ENCODE data around the gene B3GNT4. TPM values are rescaled to one million over a fixed set of nuclear protein-coding genes. Genes with fewer than 3 reads are reported as not detected.
"Not testable (repeated sequence)": the region's sequence is repeated elsewhere in the genome, so short reads cannot be mapped to it uniquely, and the experiment has no call there.

Gene B3GNT4
- total and polyA plus RNA-seq, 10 donors, result 0.42 to 0.54 (median 0.49) TPM; not detected in 7

DNA sequence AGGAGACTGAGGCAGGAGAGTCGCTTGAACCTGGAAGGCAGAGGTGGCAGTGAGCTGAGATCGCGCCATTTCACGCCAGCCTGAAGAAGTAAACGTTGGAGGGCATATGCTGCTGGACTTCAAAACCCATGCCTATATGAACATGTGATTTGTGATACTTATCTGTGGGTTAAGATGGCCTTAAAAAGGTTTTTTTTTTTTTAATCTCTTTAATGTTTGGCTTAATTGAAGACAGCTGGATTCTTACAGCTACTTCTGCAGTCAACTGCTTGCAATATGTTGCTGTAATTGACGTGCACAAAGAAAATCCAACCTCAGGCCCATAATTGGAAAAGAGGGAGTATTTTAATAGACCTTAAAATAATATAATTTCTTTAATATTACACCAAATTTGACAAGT is 1.5 kb upstream of the B3GNT4 start:
- DNase-seq, result no peak
- WGBS, 5 donors, result 91 to 97% (median 95%) methylated on average over 6 of the region's 6 CpGs
- H3K4me3 ChIP-seq, result no peak overlapping the region
- intact Hi-C loops (cut with DNase I; ENCODE audit: low total_unique reads), result no loop called here
- H3K4me1 ChIP-seq, result peaks cover 7 to 35% (median 25%) of the 10 kb centered on the region in 6 donors
- TF ChIP-seq, protein P1, sequence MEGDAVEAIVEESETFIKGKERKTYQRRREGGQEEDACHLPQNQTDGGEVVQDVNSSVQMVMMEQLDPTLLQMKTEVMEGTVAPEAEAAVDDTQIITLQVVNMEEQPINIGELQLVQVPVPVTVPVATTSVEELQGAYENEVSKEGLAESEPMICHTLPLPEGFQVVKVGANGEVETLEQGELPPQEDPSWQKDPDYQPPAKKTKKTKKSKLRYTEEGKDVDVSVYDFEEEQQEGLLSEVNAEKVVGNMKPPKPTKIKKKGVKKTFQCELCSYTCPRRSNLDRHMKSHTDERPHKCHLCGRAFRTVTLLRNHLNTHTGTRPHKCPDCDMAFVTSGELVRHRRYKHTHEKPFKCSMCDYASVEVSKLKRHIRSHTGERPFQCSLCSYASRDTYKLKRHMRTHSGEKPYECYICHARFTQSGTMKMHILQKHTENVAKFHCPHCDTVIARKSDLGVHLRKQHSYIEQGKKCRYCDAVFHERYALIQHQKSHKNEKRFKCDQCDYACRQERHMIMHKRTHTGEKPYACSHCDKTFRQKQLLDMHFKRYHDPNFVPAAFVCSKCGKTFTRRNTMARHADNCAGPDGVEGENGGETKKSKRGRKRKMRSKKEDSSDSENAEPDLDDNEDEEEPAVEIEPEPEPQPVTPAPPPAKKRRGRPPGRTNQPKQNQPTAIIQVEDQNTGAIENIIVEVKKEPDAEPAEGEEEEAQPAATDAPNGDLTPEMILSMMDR (IDR thresholded peaks at IDR 0.05 in 8 of 11, conservative IDR thresholded peaks at IDR 0.05 in 3 of 11), result no peak
- no peak for TF ChIP-seq POLR2AphosphoS5 (IDR thresholded peaks at IDR 0.05)
- no peak for TF ChIP-seq POLR2A (IDR thresholded peaks at IDR 0.05)
- H3K27me3 ChIP-seq (replicated peaks in 1 of 7), result peaks cover 0 to 89% (median 41%) of the 10 kb centered on the region in 7 donors
- peaks cover 0 to 7% (median 5%) of the 10 kb centered on the region in 6 donors for H3K36me3 ChIP-seq
- H3K9me3 ChIP-seq, result no peaks in the 10 kb centered on the region
- H3K27ac ChIP-seq, result no peak overlapping the region

DNA sequence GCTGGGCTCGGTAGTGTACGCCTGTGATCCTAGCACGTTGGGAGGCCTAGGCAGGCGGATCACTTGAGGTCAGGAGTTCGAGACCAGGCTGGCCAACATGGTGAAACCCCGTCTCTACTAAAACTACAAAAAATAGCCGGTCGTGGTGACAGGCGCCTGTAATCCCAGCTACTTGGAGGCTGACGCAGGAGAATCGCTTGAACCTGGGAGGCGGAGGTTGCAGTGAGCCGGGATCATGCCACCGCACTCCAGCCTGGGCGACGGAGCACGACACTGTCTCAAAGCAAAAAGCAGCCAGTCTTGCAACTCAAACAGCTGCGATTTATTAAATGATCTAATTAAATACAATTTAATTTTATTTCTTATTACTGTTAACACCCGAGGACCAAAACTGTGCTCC is 698 bp upstream of the B3GNT4 start:
- 63 to 70% (median 68%) methylated on average over 19 of the region's 19 CpGs for WGBS, 5 donors
- DNase-seq; H3K27ac ChIP-seq; H3K9me3 ChIP-seq; intact Hi-C loops (cut with DNase I; ENCODE audit: low total_unique reads): not testable (repeated sequence)
- Histone ChIP-seq H3K4me1 (peaks cover 7 to 35% (median 25%) of the 10 kb centered on the region in 6 donors), H3K27me3 (replicated peaks in 1 of 7) (peaks cover 0 to 82% (median 41%) of the 10 kb centered on the region in 7 donors), H3K4me3 (peak overlapping the region; percentile 41 to 83 (median 61)), H3K36me3 (peaks cover 0 to 15% (median 13%) of the 10 kb centered on the region in 6 donors)

DNA sequence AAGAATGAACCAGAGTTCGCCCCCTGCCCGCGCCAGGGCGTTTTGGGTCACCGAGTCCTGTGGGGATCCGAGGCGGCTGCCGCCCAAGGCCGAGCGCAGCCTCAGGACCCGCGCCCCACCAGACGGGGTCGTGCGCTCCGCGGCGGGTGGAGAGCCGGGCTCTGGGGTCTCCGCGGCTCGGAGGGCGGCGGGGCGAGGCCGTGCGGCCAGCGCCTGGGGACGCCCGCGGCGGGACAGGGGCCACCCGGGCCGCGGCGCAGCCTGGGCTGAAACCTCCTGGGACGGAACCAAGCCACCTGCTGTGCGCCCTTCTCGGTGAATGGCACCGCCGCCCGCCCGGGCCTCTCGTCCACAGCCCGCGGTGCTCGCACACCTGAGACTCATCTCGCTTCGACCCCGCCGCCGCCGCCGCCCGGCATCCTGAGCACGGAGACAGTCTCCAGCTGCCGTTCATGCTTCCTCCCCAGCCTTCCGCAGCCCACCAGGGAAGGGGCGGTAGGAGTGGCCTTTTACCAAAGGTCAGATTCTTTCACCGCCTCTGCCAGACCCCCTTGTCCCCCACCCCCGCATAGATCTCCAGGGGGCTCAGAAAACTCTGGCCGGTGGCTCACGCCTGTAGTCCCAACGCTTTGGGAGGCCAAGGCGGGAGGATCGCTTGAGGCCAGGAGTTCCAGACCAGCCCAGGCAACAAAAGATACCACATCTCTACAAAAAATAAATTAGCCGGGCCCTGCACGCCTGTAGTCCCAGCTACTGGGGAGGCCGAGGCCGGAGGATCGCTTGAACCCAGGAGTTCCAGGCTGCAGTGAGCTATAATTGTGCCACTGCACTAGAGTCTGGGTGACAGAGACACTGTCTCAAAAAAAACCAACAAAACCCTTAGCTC is 901 bp downstream of the B3GNT4 start:
- H3K9me3 ChIP-seq, result no peaks in the 10 kb centered on the region
- TF ChIP-seq, protein P1 (IDR thresholded peaks at IDR 0.05 in 8 of 11, conservative IDR thresholded peaks at IDR 0.05 in 3 of 11), result no peak
- TF ChIP-seq POLR2A (IDR thresholded peaks at IDR 0.05), result no peak
- TF ChIP-seq POLR2AphosphoS5 (IDR thresholded peaks at IDR 0.05), result peak in 1 of 3 donors; percentile 40
- peaks cover 0 to 31% (median 29%) of the 10 kb centered on the region in 6 donors for H3K36me3 ChIP-seq
- H3K27ac ChIP-seq, result no peak overlapping the region
- intact Hi-C loops (cut with DNase I; ENCODE audit: low total_unique reads), result no loop called here
- H3K27me3 ChIP-seq (replicated peaks in 1 of 7), result peaks cover 0 to 66% (median 39%) of the 10 kb centered on the region in 7 donors
- H3K4me3 ChIP-seq, result peak overlapping the region; percentile 41 to 83 (median 61)
- peaks cover 7 to 35% (median 25%) of the 10 kb centered on the region in 6 donors for H3K4me1 ChIP-seq
- no peak for DNase-seq
- WGBS, 5 donors, result 10 to 36% (median 12%) methylated on average over 25 to 71 of the region's 71 CpGs

DNA sequence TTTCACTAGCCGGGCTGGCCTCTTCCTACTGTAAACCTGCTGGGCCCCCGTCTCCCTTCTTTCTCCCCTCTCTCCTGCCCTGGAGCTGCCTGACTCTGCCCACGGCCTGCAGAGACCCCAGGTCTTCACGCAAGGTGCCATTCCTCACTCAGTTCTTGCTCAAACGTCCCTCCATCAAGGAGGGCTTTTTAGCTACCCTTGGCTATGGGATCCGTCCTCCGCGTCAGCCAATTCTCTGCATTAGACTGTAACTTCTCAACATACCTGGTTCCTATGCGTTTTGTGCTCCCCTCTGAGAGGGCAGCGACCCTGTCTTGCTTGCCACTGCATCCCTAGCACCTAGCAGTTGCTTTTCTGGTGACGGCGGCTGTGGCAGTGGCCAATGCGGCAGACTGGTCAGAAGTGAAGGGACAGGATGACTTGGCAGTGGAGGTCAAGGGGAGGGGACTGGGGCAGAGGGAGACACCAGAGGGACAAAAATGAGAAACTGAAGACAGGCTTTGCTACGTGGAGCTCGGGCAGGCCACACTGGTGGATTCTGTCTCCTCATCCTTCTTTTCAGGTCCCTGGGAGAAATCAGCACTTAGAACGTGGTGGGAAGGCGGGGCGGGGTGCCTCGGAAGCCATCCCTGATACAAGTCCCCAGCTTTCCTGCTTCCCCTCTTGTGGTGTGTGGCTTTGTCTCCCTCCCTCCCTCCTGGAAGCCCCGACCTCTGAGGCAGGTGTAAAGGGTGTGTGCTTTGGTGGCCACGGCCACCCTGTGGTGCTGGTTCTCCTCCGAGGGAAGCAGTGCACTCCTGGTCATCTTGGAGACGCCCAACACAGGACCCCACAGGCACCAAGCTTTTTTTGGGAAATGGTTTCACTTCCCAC is 1.8 kb downstream of the B3GNT4 start:
- Histone ChIP-seq H3K4me3 (no peak overlapping the region), H3K36me3 (peaks cover 0 to 40% (median 37%) of the 10 kb centered on the region in 6 donors), H3K4me1 (peaks cover 7 to 35% (median 25%) of the 10 kb centered on the region in 6 donors), H3K27ac (no peak overlapping the region), H3K9me3 (no peaks in the 10 kb centered on the region), H3K27me3 (replicated peaks in 1 of 7) (peaks cover 0 to 57% (median 39%) of the 10 kb centered on the region in 7 donors)
- 49 to 59% (median 50%) methylated on average over 23 of the region's 23 CpGs for WGBS, 5 donors
- DNase-seq, result no peak
- intact Hi-C loops (cut with DNase I; ENCODE audit: low total_unique reads), result no loop called here
- TF ChIP-seq, protein P1 (IDR thresholded peaks at IDR 0.05 in 8 of 11, conservative IDR thresholded peaks at IDR 0.05 in 3 of 11), result no peak
- TF ChIP-seq POLR2AphosphoS5 (IDR thresholded peaks at IDR 0.05) (peak in 2 of 3 donors; percentile 11 to 32), POLR2A (IDR thresholded peaks at IDR 0.05) (no peak)
